Measurements from ENCODE around the gene CBY1.
A peak's percentile ranks its signal among the peaks of the same experiment; 100 is the strongest.
"Not testable (repeated sequence)": the region's sequence is repeated elsewhere in the genome, so short reads cannot be mapped to it uniquely, and the experiment has no call there.

Gene CBY1

GRCh38 chr22:38656256-38657044, at the start of gene CBY1, which contains the start of gene FAM227A:
CBY1 (plus strand) TSS chr22:38656638; CDS start chr22:38668055, 11,417 bp downstream.
FAM227A (minus strand) TSS chr22:38656392; CDS start chr22:38650168, 6,224 bp downstream.
- Histone ChIP-seq H3K4me1 (ENCODE audit: insufficient read depth, low read length) (peaks cover 10% of the 10 kb centered on the region), H3K27me3 (ENCODE audit: control insufficient read depth in 1 of 2, insufficient read depth in 2 of 2, low read length in 2 of 2) (no peaks in the 10 kb centered on the region), H3K4me3 (ENCODE audit: low read depth in 1 of 2, low read length in 2 of 2) (peak within 1 kb of the TSS; percentile 75 to 97), H3K27ac (ENCODE audit: low read depth, low read length) (peak within 1 kb of the TSS; percentile 95), H3K9me3 (ENCODE audit: low read length) (no peaks in the 10 kb centered on the region), H3K9ac (ENCODE audit: low read length) (peak within 1 kb of the TSS; percentile 60), H3K36me3 (ENCODE audit: insufficient read depth, low read length) (no peaks in the 10 kb centered on the region)

- Histone ChIP-seq H3K9ac (ENCODE audit: low read length) (no peak overlapping the region), H3K36me3 (ENCODE audit: insufficient read depth, low read length) (no peaks in the 10 kb centered on the region), H3K27ac (ENCODE audit: low read depth, low read length) (no peak overlapping the region), H3K9me3 (ENCODE audit: low read length) (no peaks in the 10 kb centered on the region), H3K4me1 (ENCODE audit: insufficient read depth, low read length) (no peaks in the 10 kb centered on the region), H3K27me3 (ENCODE audit: control insufficient read depth in 1 of 2, insufficient read depth in 2 of 2, low read length in 2 of 2) (no peaks in the 10 kb centered on the region), H3K4me3 (ENCODE audit: low read depth in 1 of 2, low read length in 2 of 2) (no peak overlapping the region)
Measured at GRCh38 chr22:38607680-38608079, 48.8 kb upstream of the CBY1 start.

GRCh38 chr22:38608992-38609750, 47.3 kb upstream of the CBY1 start:
- Histone ChIP-seq H3K9ac (ENCODE audit: low read length) (no peak overlapping the region), H3K36me3 (ENCODE audit: insufficient read depth, low read length) (no peaks in the 10 kb centered on the region), H3K4me1 (ENCODE audit: insufficient read depth, low read length) (no peaks in the 10 kb centered on the region), H3K27me3 (ENCODE audit: control insufficient read depth in 1 of 2, insufficient read depth in 2 of 2, low read length in 2 of 2) (no peaks in the 10 kb centered on the region), H3K9me3 (ENCODE audit: low read length) (no peaks in the 10 kb centered on the region), H3K27ac (ENCODE audit: low read depth, low read length) (no peak overlapping the region), H3K4me3 (ENCODE audit: low read depth in 1 of 2, low read length in 2 of 2) (no peak overlapping the region)

GRCh38 chr22:38610234-38610633, 46.2 kb upstream of the CBY1 start:
- Histone ChIP-seq H3K27ac (ENCODE audit: low read depth, low read length) (no peak overlapping the region), H3K36me3 (ENCODE audit: insufficient read depth, low read length) (no peaks in the 10 kb centered on the region), H3K9me3 (ENCODE audit: low read length) (no peaks in the 10 kb centered on the region), H3K4me3 (ENCODE audit: low read depth in 1 of 2, low read length in 2 of 2) (no peak overlapping the region), H3K27me3 (ENCODE audit: control insufficient read depth in 1 of 2, insufficient read depth in 2 of 2, low read length in 2 of 2) (no peaks in the 10 kb centered on the region), H3K9ac (ENCODE audit: low read length) (no peak overlapping the region), H3K4me1 (ENCODE audit: insufficient read depth, low read length) (no peaks in the 10 kb centered on the region)

GRCh38 chr22:38611559-38611958, 44.9 kb upstream of the CBY1 start:
- H3K4me1 ChIP-seq (ENCODE audit: insufficient read depth, low read length) = no peaks in the 10 kb centered on the region
- no peaks in the 10 kb centered on the region for H3K27me3 ChIP-seq (ENCODE audit: control insufficient read depth in 1 of 2, insufficient read depth in 2 of 2, low read length in 2 of 2)
- H3K9ac ChIP-seq (ENCODE audit: low read length) = no peak overlapping the region
- H3K27ac ChIP-seq (ENCODE audit: low read depth, low read length) = no peak overlapping the region
- H3K9me3 ChIP-seq (ENCODE audit: low read length) = no peaks in the 10 kb centered on the region
- no peaks in the 10 kb centered on the region for H3K36me3 ChIP-seq (ENCODE audit: insufficient read depth, low read length)
- H3K4me3 ChIP-seq (ENCODE audit: low read depth in 1 of 2, low read length in 2 of 2) = no peak overlapping the region

- Histone ChIP-seq H3K36me3 (ENCODE audit: insufficient read depth, low read length) (no peaks in the 10 kb centered on the region), H3K27me3 (ENCODE audit: control insufficient read depth in 1 of 2, insufficient read depth in 2 of 2, low read length in 2 of 2) (no peaks in the 10 kb centered on the region), H3K4me1 (ENCODE audit: insufficient read depth, low read length) (no peaks in the 10 kb centered on the region), H3K27ac (ENCODE audit: low read depth, low read length) (no peak overlapping the region), H3K9ac (ENCODE audit: low read length) (no peak overlapping the region), H3K4me3 (ENCODE audit: low read depth in 1 of 2, low read length in 2 of 2) (no peak overlapping the region), H3K9me3 (ENCODE audit: low read length) (no peaks in the 10 kb centered on the region)
Measured at GRCh38 chr22:38612217-38613006, 44.0 kb upstream of the CBY1 start.

- no peaks in the 10 kb centered on the region for H3K36me3 ChIP-seq (ENCODE audit: insufficient read depth, low read length)
- H3K27ac ChIP-seq (ENCODE audit: low read depth, low read length) = no peak overlapping the region
- H3K9me3 ChIP-seq (ENCODE audit: low read length) = no peaks in the 10 kb centered on the region
- no peak overlapping the region for H3K9ac ChIP-seq (ENCODE audit: low read length)
- H3K4me3 ChIP-seq (ENCODE audit: low read depth in 1 of 2, low read length in 2 of 2) = no peak overlapping the region
- H3K4me1 ChIP-seq (ENCODE audit: insufficient read depth, low read length) = no peaks in the 10 kb centered on the region
- H3K27me3 ChIP-seq (ENCODE audit: control insufficient read depth in 1 of 2, insufficient read depth in 2 of 2, low read length in 2 of 2) = no peaks in the 10 kb centered on the region
Measured at GRCh38 chr22:38613588-38613987, 42.9 kb upstream of the CBY1 start.

- H3K27me3 ChIP-seq (ENCODE audit: control insufficient read depth in 1 of 2, insufficient read depth in 2 of 2, low read length in 2 of 2) = no peaks in the 10 kb centered on the region
- no peak overlapping the region for H3K4me3 ChIP-seq (ENCODE audit: low read depth in 1 of 2, low read length in 2 of 2)
- no peak overlapping the region for H3K27ac ChIP-seq (ENCODE audit: low read depth, low read length)
- no peaks in the 10 kb centered on the region for H3K4me1 ChIP-seq (ENCODE audit: insufficient read depth, low read length)
- H3K9ac ChIP-seq (ENCODE audit: low read length) = no peak overlapping the region
- no peaks in the 10 kb centered on the region for H3K9me3 ChIP-seq (ENCODE audit: low read length)
- H3K36me3 ChIP-seq (ENCODE audit: insufficient read depth, low read length) = no peaks in the 10 kb centered on the region
Measured at GRCh38 chr22:38614332-38615063, 41.9 kb upstream of the CBY1 start.

GRCh38 chr22:38615064-38615405, 41.4 kb upstream of the CBY1 start:
- not testable (repeated sequence) for H3K4me3 ChIP-seq (ENCODE audit: low read depth in 1 of 2, low read length in 2 of 2); H3K27me3 ChIP-seq (ENCODE audit: control insufficient read depth in 1 of 2, insufficient read depth in 2 of 2, low read length in 2 of 2); H3K27ac ChIP-seq (ENCODE audit: low read depth, low read length); H3K9me3 ChIP-seq (ENCODE audit: low read length); H3K4me1 ChIP-seq (ENCODE audit: insufficient read depth, low read length); H3K9ac ChIP-seq (ENCODE audit: low read length); H3K36me3 ChIP-seq (ENCODE audit: insufficient read depth, low read length)

GRCh38 chr22:38618258-38618657, 38.2 kb upstream of the CBY1 start:
- Histone ChIP-seq H3K9ac (ENCODE audit: low read length) (no peak overlapping the region), H3K36me3 (ENCODE audit: insufficient read depth, low read length) (no peaks in the 10 kb centered on the region), H3K27ac (ENCODE audit: low read depth, low read length) (no peak overlapping the region), H3K4me3 (ENCODE audit: low read depth in 1 of 2, low read length in 2 of 2) (no peak overlapping the region), H3K27me3 (ENCODE audit: control insufficient read depth in 1 of 2, insufficient read depth in 2 of 2, low read length in 2 of 2) (no peaks in the 10 kb centered on the region), H3K9me3 (ENCODE audit: low read length) (no peaks in the 10 kb centered on the region), H3K4me1 (ENCODE audit: insufficient read depth, low read length) (no peaks in the 10 kb centered on the region)

GRCh38 chr22:38618682-38619081, 37.8 kb upstream of the CBY1 start:
- H3K27me3 ChIP-seq (ENCODE audit: control insufficient read depth in 1 of 2, insufficient read depth in 2 of 2, low read length in 2 of 2) = no peaks in the 10 kb centered on the region
- H3K9me3 ChIP-seq (ENCODE audit: low read length) = no peaks in the 10 kb centered on the region
- H3K27ac ChIP-seq (ENCODE audit: low read depth, low read length) = no peak overlapping the region
- no peaks in the 10 kb centered on the region for H3K36me3 ChIP-seq (ENCODE audit: insufficient read depth, low read length)
- no peak overlapping the region for H3K9ac ChIP-seq (ENCODE audit: low read length)
- no peak overlapping the region for H3K4me3 ChIP-seq (ENCODE audit: low read depth in 1 of 2, low read length in 2 of 2)
- H3K4me1 ChIP-seq (ENCODE audit: insufficient read depth, low read length) = no peaks in the 10 kb centered on the region
